Left hindlimb (tissue), 1 donor: ENCODE results near the gene BPNT1.
"Not testable (repeated sequence)": the region's sequence is repeated elsewhere in the genome, so short reads cannot be mapped to it uniquely, and the experiment has no call there.

Source experiments
- DNase-seq: peaks from one replicate; pipeline ENCODE4 v3.0.0-alpha.2; 2018

The BPNT1 gene

DNA sequence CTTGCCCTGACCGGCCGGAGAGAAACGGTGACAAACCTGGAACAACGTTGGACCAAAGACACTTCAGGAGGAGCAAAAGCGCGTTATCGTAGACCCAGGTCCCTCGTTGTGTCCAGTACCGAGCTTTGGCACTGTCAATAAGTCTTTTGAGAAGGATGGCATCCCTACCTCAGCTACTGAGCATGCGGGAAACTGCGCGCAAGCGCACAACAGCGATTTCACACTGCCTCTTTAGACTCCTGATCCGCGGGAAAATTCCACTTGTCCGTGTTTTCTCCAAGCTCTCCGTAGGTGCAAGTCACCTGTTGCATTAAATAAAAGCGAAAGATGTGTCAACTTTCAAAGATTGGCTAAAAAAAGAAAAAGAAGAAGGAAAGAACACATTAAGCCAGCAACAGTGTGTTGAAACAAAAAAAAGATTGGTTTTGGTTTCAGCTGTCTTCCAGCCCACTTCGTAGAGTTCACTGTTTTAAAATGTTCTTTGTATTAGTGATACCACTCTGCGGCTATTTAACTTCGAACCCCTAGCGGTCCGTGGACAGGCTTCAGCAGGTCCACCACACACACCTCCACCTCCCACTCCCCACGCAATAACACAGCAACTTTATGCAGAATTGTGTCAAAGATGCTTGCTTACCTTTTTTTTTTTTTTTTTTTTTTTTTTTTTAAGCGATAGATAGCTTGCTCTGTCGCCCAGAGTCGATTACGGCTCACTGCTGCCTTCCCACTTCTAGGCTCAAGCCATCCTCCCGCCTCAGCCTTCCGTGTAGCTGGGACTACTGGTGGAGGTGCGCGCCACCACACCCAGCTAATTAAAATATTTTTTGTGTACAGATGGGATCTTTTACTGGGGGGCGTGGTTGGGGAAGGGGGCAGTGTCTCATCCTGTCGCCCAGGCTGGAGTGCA is at the start of gene BPNT1:
TSS of gene BPNT1 (minus strand) at position 139 of the 907 bp plus-strand sequence. CDS start 9,942 bp downstream, outside the sequence.
- DNase-seq = peak; percentile 91

DNA sequence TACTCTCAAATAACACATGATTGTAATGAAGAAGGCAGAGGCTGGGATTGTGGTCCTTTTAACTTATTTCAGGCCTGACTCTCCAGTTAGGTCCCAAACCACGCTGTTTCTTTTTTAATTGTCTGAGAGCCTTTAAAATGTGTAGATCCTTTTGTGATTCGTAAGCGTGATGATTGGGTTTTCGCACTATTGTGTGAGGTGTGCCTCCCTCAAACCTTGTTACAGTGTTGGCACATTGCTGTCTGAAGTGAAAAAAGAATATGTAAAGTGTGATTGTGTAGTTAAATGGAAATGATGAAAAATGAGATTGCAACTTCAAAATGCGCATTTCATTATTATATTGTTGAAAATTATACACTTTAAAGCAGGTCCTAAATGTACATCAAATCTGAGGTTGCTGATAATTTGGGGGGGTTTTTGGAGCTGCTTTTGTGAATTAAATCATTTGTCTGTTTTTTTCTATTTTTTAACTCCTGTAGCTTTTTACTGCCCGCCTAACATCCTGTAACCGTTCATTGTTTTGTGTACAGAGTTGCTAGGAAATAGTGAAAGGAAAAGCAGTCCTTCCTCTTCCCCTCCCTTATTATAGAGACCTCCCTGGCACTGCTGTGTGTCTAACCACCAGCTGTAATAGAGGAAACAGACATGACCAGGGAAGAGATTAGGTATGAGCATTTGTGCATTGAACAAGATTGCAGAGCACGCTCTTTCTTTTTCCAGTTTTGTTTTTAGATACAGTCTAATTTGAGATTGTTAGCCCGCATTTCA is 47.6 kb upstream of the BPNT1 start:
- no peak for DNase-seq

- no peak for DNase-seq
Measured at GRCh38 chr1:220135755-220136154, 46.2 kb upstream of the BPNT1 start.

DNA sequence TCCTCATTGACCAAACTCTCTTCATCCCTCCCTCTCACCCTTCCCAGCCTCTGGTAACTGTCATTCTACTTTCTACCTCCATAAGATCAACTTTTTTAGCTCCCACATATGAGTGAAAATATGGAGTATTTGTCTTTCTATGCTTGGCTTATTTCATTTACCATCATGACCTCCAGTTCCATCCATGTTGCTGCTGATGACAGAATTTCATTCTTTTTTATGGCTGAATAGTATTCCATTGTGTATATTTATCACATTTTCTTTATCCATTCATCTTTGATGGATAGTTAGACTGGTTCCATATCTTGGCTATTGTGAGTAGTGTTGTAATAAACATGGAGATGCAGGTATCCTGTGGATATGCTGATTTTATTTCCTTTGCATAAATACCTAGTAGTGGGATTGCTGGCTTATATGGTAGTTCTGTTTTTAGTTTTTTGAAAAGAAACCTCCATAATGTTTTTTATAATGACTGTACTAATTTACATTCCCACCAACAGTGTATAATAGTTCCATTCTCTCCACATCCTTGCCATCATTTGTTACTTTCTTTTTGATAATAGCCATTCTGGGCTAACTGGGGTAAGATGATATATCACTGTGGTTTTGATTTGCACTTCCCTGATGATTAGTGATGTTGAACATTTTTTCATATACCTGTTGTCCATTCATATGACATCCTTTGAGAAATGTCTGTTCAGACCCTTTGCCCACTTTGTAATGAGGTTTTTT is 40.1 kb upstream of the BPNT1 start:
- DNase-seq = no peak

- no peak for DNase-seq
Measured at GRCh38 chr1:220127076-220127475, 37.5 kb upstream of the BPNT1 start.

- no peak for DNase-seq
Measured at GRCh38 chr1:220124542-220124941, 35.0 kb upstream of the BPNT1 start.

GRCh38 chr1:220123889-220124288 is 34.3 kb upstream of the BPNT1 start:
- DNase-seq = no peak

DNA sequence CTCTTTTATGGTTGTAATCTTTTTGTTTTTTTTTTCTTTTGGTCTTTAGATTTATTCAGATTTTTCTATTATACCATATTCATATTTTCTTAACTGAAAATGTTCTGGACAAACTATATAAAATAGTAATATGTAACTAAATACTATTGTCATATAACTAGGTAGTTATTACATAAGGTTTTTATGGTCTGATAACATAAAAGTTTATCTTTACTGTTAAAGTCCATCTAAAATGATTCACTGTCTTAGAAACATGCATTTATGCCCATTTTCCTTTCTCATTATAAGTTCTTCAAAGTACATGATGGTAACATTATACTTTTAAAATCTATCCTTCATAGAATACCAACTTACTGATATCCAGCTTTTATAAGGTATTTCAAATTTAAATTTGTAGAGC is 33.5 kb upstream of the BPNT1 start:
- no peak for DNase-seq

- DNase-seq = no peak
Measured at GRCh38 chr1:220121791-220122530, 32.4 kb upstream of the BPNT1 start.

DNA sequence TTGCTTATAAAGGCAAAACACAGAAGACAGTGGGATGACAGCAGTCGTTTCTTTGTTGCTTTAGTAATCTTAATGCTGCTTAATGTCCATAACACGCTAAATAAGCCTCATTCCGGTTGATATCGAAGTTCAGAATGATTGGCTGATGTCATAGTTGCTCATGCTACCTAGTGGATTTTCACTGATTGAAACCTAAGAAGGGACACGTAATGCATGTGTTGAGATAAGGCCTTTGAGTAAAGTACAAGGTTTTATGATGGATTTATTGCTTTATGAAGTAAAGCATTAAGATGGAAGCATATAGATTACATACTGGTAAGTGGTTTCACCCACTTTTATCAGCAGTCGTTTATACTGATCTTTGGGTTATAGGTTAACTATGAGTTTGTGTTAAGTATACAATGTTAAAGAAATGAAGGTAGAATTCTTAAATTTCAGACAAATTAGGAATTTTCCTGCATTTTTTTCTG is 29.5 kb upstream of the BPNT1 start:
- no peak for DNase-seq

GRCh38 chr1:220113136-220113695 is 23.6 kb upstream of the BPNT1 start:
- DNase-seq = no peak

- DNase-seq = not testable (repeated sequence)
Measured at GRCh38 chr1:220112600-220112999, 23.0 kb upstream of the BPNT1 start.

DNA sequence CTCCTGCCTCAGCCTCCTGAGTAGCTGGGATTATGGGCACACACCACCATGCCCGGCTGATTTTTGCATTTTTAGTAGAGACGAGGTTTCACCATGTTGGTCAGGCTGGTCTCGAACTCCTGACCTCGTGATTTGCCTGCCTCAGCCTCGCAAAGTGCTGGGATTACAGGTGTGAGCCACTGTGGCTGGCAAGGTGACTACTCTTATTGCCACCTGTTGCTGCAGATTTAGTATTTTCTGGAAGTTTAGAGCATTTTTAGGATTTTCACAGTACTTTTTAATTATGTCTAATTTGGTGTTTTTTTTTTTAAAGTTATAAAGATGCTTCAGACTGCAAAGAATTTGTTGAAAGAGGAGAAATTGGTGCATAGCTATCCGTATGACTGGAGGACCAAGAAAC is 20.9 kb upstream of the BPNT1 start:
- not testable (repeated sequence) for DNase-seq

- no peak for DNase-seq
Measured at GRCh38 chr1:220099826-220100225, 10.2 kb upstream of the BPNT1 start.

GRCh38 chr1:220094016-220094911 is 4.7 kb upstream of the BPNT1 start, which contains the start of gene IARS2:
Gene IARS2 (plus strand): TSS chr1:220094132. CDS start chr1:220094217, 85 bp downstream.
- DNase-seq = peak; percentile 91

- no peak for DNase-seq
Measured at GRCh38 chr1:220093361-220094015, 3.9 kb upstream of the BPNT1 start.

GRCh38 chr1:220092694-220093093 is 3.1 kb upstream of the BPNT1 start:
- DNase-seq = no peak

DNA sequence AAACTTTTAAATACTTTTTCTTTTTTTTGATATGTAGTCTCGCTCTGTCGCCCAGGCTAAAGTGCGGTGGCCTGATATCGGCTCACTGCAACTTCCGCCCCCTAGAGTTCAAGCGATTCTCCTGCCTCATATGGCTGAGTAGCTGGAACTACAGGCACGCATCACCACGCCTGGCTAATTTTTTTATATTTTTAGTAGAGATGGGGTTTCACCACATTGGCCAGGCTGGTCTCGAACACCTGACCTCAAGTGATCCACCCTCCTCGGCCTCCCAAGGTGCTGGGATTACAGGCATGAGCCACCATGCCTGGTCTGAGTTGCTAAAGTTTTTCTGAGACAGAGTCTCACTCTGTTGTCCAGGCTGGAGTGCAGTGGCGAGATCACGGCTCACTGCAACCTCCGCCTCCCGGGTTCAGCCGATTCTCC is 3.3 kb downstream of the BPNT1 start:
- not testable (repeated sequence) for DNase-seq

DNA sequence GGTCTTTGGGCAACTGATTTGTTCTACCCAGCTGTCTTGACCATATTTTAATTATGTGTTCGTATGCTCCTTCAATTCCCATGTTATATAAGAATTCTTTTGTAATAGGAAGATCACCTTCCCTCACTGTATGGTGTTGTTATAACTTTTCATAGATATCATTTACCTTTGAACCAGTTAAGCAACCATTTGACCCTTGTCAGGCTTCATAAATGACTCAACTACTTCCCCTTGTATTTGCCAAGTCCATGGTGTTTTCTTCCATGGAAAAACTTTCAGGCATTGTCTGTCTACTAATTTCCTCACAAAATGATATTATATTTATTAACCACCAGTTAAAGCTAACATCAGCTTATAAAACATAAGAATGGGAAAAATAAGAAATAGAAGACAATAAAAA is 5.1 kb downstream of the BPNT1 start:
- DNase-seq = no peak

DNA sequence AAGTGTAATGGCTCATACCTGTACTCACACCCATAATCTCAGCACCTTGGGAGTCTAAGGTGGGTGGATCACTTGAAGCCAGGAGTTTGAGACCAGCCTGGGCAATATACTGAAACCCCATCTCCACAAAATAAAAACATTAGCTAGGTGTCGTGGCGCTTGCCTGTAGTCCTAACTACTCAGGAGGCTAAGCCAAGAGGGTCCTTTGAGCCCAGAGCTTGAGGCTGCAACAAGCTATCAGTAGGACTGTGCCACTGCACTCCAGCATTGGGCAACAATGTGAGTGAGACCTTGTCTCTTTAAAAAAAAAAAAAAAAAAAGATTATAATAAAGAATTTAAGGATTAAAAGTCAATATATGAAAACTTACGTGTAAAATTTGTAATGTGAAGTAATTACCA is 11.7 kb downstream of the BPNT1 start:
- DNase-seq = no peak
